GM18526 (cell line): ENCODE results near the gene PLD5.

Experiments used
- POLR2A ChIP-seq: IDR thresholded peaks from 3 replicates; pipeline ENCODE4 v1.6.1; 2011; ENCODE audit not compliant: insufficient read length; ENCODE audit errors: extremely low read depth

Gene PLD5

GRCh38 chr1:242219298-242219901 lies 305.1 kb downstream of the PLD5 start:
- no peak for TF ChIP-seq POLR2A

- no peak for TF ChIP-seq POLR2A
Measured at GRCh38 chr1:242216368-242216767, 308.1 kb downstream of the PLD5 start.

- TF ChIP-seq POLR2A: no peak
Measured at GRCh38 chr1:242212401-242212800, 312.1 kb downstream of the PLD5 start.

- no peak for TF ChIP-seq POLR2A
Measured at GRCh38 chr1:242211254-242212022, 313.1 kb downstream of the PLD5 start.

GRCh38 chr1:242209063-242209462 lies 315.4 kb downstream of the PLD5 start:
- no peak for TF ChIP-seq POLR2A

GRCh38 chr1:242208021-242208420 lies 316.5 kb downstream of the PLD5 start:
- no peak for TF ChIP-seq POLR2A

GRCh38 chr1:242206994-242207393 lies 317.5 kb downstream of the PLD5 start:
- no peak for TF ChIP-seq POLR2A

GRCh38 chr1:242205622-242206489 lies 318.6 kb downstream of the PLD5 start:
- no peak for TF ChIP-seq POLR2A

- TF ChIP-seq POLR2A: no peak
Measured at GRCh38 chr1:242203262-242203661, 321.2 kb downstream of the PLD5 start.

GRCh38 chr1:242201090-242201489 lies 323.4 kb downstream of the PLD5 start:
- TF ChIP-seq POLR2A: no peak

- TF ChIP-seq POLR2A: no peak
Measured at GRCh38 chr1:242199776-242200458, 324.6 kb downstream of the PLD5 start.

GRCh38 chr1:242197907-242198820 lies 326.3 kb downstream of the PLD5 start:
- no peak for TF ChIP-seq POLR2A

- TF ChIP-seq POLR2A: no peak
Measured at GRCh38 chr1:242196914-242197313, 327.6 kb downstream of the PLD5 start.

- no peak for TF ChIP-seq POLR2A
Measured at GRCh38 chr1:242196101-242196500, 328.4 kb downstream of the PLD5 start.
